IMR-90 (cell line): Measurements from ENCODE around the gene ZNF609. TPM values are rescaled to one million over a fixed set of nuclear protein-coding genes. Genes with fewer than 3 reads are reported as not detected.

ENCODE experiments used
- ATAC-seq: fragments of 200-7000 bp; cut with Tn5 transposase; 2 replicates; pipeline ENCODE4 v1.9.1; 2020; ENCODE audit warnings: low read depth, mild to moderate bottlenecking, moderate library complexity
- BruUV-seq: library from RNA; stranded (reverse); fragments of 400-500 nt; replicated peaks from 2 replicates; lab custom pipeline; 2021; lab: Mats Ljungman, UMichigan
- CTCF ChIA-PET: fragments of 300-600 bp; formaldehyde crosslinking; extraction: SDS; loops from one replicate; lab custom pipeline; 2021; ENCODE audit warnings: antibody characterized with exemption; lab: Yijun Ruan, JAX
- POLR2A ChIA-PET: fragments of 300-600 bp; sonication (Branson Sonifier 250); formaldehyde crosslinking; loops from one replicate; lab custom pipeline; 2022; ENCODE audit warnings: antibody characterized with exemption; ENCODE audit not compliant: unreplicated experiment; lab: Charles Lee
- DNase-seq: peaks from one replicate; pipeline ENCODE4 v3.0.0; 2013
- H2AFZ ChIP-seq: replicated peaks from 2 replicates; pipeline ENCODE3; 2013; ENCODE audit warnings: low read length, mild to moderate bottlenecking; ENCODE audit not compliant: poor library complexity
- H2AK5ac ChIP-seq: 2 replicates; pipeline ENCODE4 v1.6.1; 2013; ENCODE audit warnings: low read depth, low read length, inconsistent platforms
- H2AK9ac ChIP-seq: replicated peaks from 2 replicates; pipeline ENCODE3; 2013; ENCODE audit warnings: mild to moderate bottlenecking, low read depth, low read length, moderate library complexity; ENCODE audit not compliant: poor library complexity
- H2BK120ac ChIP-seq: 2 replicates; pipeline ENCODE4 v1.6.1; 2013; ENCODE audit warnings: low read depth, low read length, inconsistent platforms
- H2BK15ac ChIP-seq: 3 replicates; pipeline ENCODE4 v1.6.1; 2013; ENCODE audit warnings: low read depth, low read length, inconsistent platforms
- H2BK20ac ChIP-seq: 2 replicates; pipeline ENCODE4 v1.6.1; 2013; ENCODE audit warnings: low read depth, mild to moderate bottlenecking, inconsistent platforms, low read length, moderate library complexity
- H2BK5ac ChIP-seq: 2 replicates; pipeline ENCODE4 v1.6.1; 2013; ENCODE audit warnings: mild to moderate bottlenecking, low read depth, low read length, inconsistent platforms; ENCODE audit not compliant: poor library complexity, severe bottlenecking
- H3K14ac ChIP-seq: replicated peaks from 2 replicates; pipeline ENCODE4 v1.6.1; 2013; ENCODE audit warnings: low read depth, low read length, inconsistent platforms
- H3K18ac ChIP-seq: 2 replicates; pipeline ENCODE4 v1.6.1; 2013; ENCODE audit warnings: low read depth, low read length, control low read depth
- H3K23ac ChIP-seq: 2 replicates; pipeline ENCODE4 v1.6.1; 2013; ENCODE audit warnings: low read depth, low read length, inconsistent platforms
- H3K27ac ChIP-seq: 2 replicates; pipeline ENCODE4 v1.5.1; 2013; ENCODE audit warnings: mild to moderate bottlenecking, control low read depth, low read length; ENCODE audit not compliant: insufficient read depth
- H3K27me3 ChIP-seq: 2 replicates; pipeline ENCODE4 v1.6.1; 2013; ENCODE audit warnings: low read length; ENCODE audit not compliant: control insufficient read depth, insufficient read depth
- H3K36me3 ChIP-seq: 2 replicates; pipeline ENCODE4 v1.6.1; 2013; ENCODE audit warnings: low read length, mixed read lengths; ENCODE audit not compliant: control insufficient read depth, insufficient read depth
- H3K4ac ChIP-seq: 2 replicates; pipeline ENCODE4 v1.6.1; 2013; ENCODE audit warnings: low read depth, low read length, inconsistent platforms
- H3K4me1 ChIP-seq: 2 replicates; pipeline ENCODE4 v1.6.1; 2013; ENCODE audit warnings: low read length, mixed read lengths; ENCODE audit not compliant: control insufficient read depth, insufficient read depth
- H3K4me2 ChIP-seq: 2 replicates; pipeline ENCODE4 v1.6.1; 2013; ENCODE audit warnings: low read depth, mild to moderate bottlenecking, control low read depth, low read length, moderate library complexity
- H3K4me3 ChIP-seq: 2 replicates; pipeline ENCODE4 v1.5.1; 2013; ENCODE audit warnings: low read depth, mild to moderate bottlenecking, control low read depth, low read length, moderate library complexity; ENCODE audit not compliant: insufficient read depth
- H3K56ac ChIP-seq: 2 replicates; pipeline ENCODE4 v1.6.1; 2013; ENCODE audit warnings: low read length, inconsistent platforms; ENCODE audit not compliant: insufficient read depth; ENCODE audit errors: extremely low read depth
- H3K79me1 ChIP-seq, 2 experiments: 2 replicates each; pipeline ENCODE4 v1.6.1; 2013; ENCODE audit warnings: low read length in 2 of 2, inconsistent platforms in 1 of 2, low read depth in 1 of 2
- H3K9ac ChIP-seq: 2 replicates; pipeline ENCODE4 v1.6.1; 2013; ENCODE audit warnings: low read depth, low read length, control low read depth
- H3K9me1 ChIP-seq: 2 replicates; pipeline ENCODE4 v1.6.1; 2013; ENCODE audit warnings: low read length, inconsistent platforms; ENCODE audit not compliant: insufficient read depth
- H3K9me3 ChIP-seq: 2 replicates; pipeline ENCODE4 v1.6.1; 2013; ENCODE audit warnings: low read length; ENCODE audit not compliant: control insufficient read depth, insufficient read depth
- H4K20me1 ChIP-seq: 2 replicates; pipeline ENCODE4 v1.6.1; 2013; ENCODE audit warnings: low read length, inconsistent platforms; ENCODE audit not compliant: insufficient read depth
- H4K5ac ChIP-seq: 2 replicates; pipeline ENCODE4 v1.6.1; 2013; ENCODE audit warnings: mild to moderate bottlenecking, low read depth, low read length, control low read depth
- H4K8ac ChIP-seq, 2 experiments: 2 replicates each; pipeline ENCODE4 v1.6.1; 2013; ENCODE audit warnings: low read depth in 2 of 2, low read length in 2 of 2, control low read depth in 1 of 2, inconsistent platforms in 1 of 2
- H4K91ac ChIP-seq: 2 replicates; pipeline ENCODE4 v1.6.1; 2013; ENCODE audit warnings: low read depth, low read length, inconsistent platforms; ENCODE audit not compliant: insufficient read depth
- BHLHE40 ChIP-seq: fragments of 150-350 bp; IDR thresholded peaks from 2 replicates; pipeline ENCODE4 v1.6.1; 2016; ENCODE audit warnings: mild to moderate bottlenecking, low read depth, low read length
- CEBPB ChIP-seq: IDR thresholded peaks from 2 replicates; pipeline ENCODE4 v1.6.1; 2012; ENCODE audit warnings: low read depth, low read length, improper control_type of control experiment
- CHD1 ChIP-seq: IDR thresholded peaks from 2 replicates; pipeline ENCODE4 v1.6.1; 2012; ENCODE audit warnings: low read depth, low read length, improper control_type of control experiment
- CTCF ChIP-seq: conservative IDR thresholded peaks from 2 replicates; pipeline ENCODE4 v1.5.1; 2012; ENCODE audit warnings: mild to moderate bottlenecking, low read depth, low read length, improper control_type of control experiment
- FOS ChIP-seq: fragments of 150-350 bp; IDR thresholded peaks from 2 replicates; pipeline ENCODE4 v1.6.1; 2016; ENCODE audit warnings: low read depth, low read length
- MAFK ChIP-seq: IDR thresholded peaks from 2 replicates; pipeline ENCODE4 v1.6.1; 2012; ENCODE audit warnings: low read depth, low read length, improper control_type of control experiment
- MAZ ChIP-seq: IDR thresholded peaks from 2 replicates; pipeline ENCODE4 v1.6.1; 2012; ENCODE audit warnings: low read depth, mild to moderate bottlenecking, low read length, improper control_type of control experiment, moderate library complexity, borderline replicate concordance
- MXI1 ChIP-seq: IDR thresholded peaks from 2 replicates; pipeline ENCODE4 v1.6.1; 2012; ENCODE audit warnings: low read depth, mild to moderate bottlenecking, low read length, moderate library complexity, borderline replicate concordance
- NFE2L2 ChIP-seq: fragments of 150-350 bp; IDR thresholded peaks from 2 replicates; pipeline ENCODE4 v1.6.1; 2016; ENCODE audit warnings: low read depth, mild to moderate bottlenecking, low read length
- RAD21 ChIP-seq: IDR thresholded peaks from 2 replicates; pipeline ENCODE4 v1.6.1; 2012; ENCODE audit warnings: low read length, improper control_type of control experiment
- RCOR1 ChIP-seq: IDR thresholded peaks from 2 replicates; pipeline ENCODE4 v1.6.1; 2012; ENCODE audit warnings: mild to moderate bottlenecking, low read length, improper control_type of control experiment; ENCODE audit not compliant: insufficient replicate concordance
- WGBS, 2 experiments: methylation state at CpG; one replicate each; pipeline versions ENCODE4 v1.1.5 to v1.1.7; 2013; ENCODE audit warnings: missing lambda C conversion rate in 2 of 2; ENCODE audit not compliant: insufficient read length in 1 of 2; ENCODE audit errors: extremely low coverage in 2 of 2; 5-methylcytosine and 5-hydroxymethylcytosine counted together
- dilution Hi-C: fragments of 300-500 bp; cut with HindIII; formaldehyde crosslinking; loops from one replicate; pipeline ENCODE4 v1.14.3; 2018; ENCODE audit warnings: low sequenced_read_pairs; ENCODE audit not compliant: unreplicated experiment
- in situ Hi-C: fragments of 300-500 bp; cut with MboI; formaldehyde crosslinking; loops from 3 replicates; pipeline ENCODE4 v1.14.3; 2019; ENCODE audit warnings: low sequenced_read_pairs, inconsistent platforms, mixed read lengths
- intact Hi-C: fragments of 100-400 bp; cut with micrococcal nuclease; formaldehyde crosslinking; loops from 2 replicates; pipeline ENCODE4 v1.10.0; 2022
- polyA plus RNA-seq, 3 experiments: library from polyadenylated mRNA; depleted of rRNA; stranded (reverse); fragments of >200 nt; gene quantifications; 2 replicates each; pipeline ENCODE4 v1.2.3, GENCODE V29; 2012; ENCODE audit warnings: low replicate concordance in 1 of 3
- total RNA-seq: library from RNA; depleted of rRNA; stranded (reverse); fragments of >200 nt; gene quantifications from 2 replicates; pipeline ENCODE4 v1.2.3, GENCODE V29; 2012

ZNF609 gene
- total and polyA plus RNA-seq, 2 of the 4 experiments (the other 2 are of a cell fraction): 10.4 to 12.5 TPM

- Histone ChIP-seq H3K4me2 (no peak overlapping the region), H4K5ac (no peak overlapping the region), H4K20me1 (peaks cover 69% of the 10 kb centered on the region), H3K4me3 (no peak overlapping the region), H2BK20ac (no peak overlapping the region), H4K91ac (no peak overlapping the region), H3K36me3 (peaks cover 26% of the 10 kb centered on the region), H2BK15ac (no peak overlapping the region), H3K27ac (no peak overlapping the region), H2AK5ac (no peak overlapping the region), H2BK5ac (no peak overlapping the region), H4K8ac (no peak overlapping the region), H3K18ac (no peak overlapping the region), H3K9ac (no peak overlapping the region), H2BK120ac (no peak overlapping the region), H3K9me1 (peaks cover 19% of the 10 kb centered on the region), H3K56ac (no peak overlapping the region), H3K23ac (no peak overlapping the region), H3K79me1 (peaks cover 37 to 91% of the 10 kb centered on the region in 2 experiments), H3K27me3 (no peaks in the 10 kb centered on the region), H3K14ac (no peak overlapping the region), H3K4me1 (peaks cover 20% of the 10 kb centered on the region), H2AFZ (no peak overlapping the region), H2AK9ac (peak overlapping the region; percentile 15), H3K4ac (no peak overlapping the region), H3K9me3 (no peaks in the 10 kb centered on the region)
- in situ Hi-C loops: no loop called here
- ChIA-PET POLR2A (interaction anchor here (0.7 kb wide), 1 partner anchor 323 kb away, joined by 3 read pairs; no protein-coding TSS in a partner anchor), CTCF (interaction anchor here (0.7 kb wide), 1 partner anchor 21 kb away, joined by 3 read pairs; no protein-coding TSS in a partner anchor)
- no TSS peak for BruUV-seq
- WGBS, 2 experiments: no CpG with 5 or more reads among the region's 2 CpGs
- ATAC-seq (no peak), DNase-seq (no peak)
- dilution Hi-C loops: no loop called here
- intact Hi-C loops: no loop called here
- no peak for TF ChIP-seq NFE2L2
- TF ChIP-seq CTCF: no peak
- TF ChIP-seq CEBPB: no peak
- no peak for TF ChIP-seq RCOR1
- no peak for TF ChIP-seq FOS
- TF ChIP-seq BHLHE40: no peak
- TF ChIP-seq RAD21: no peak
- no peak for TF ChIP-seq CHD1
- TF ChIP-seq MXI1: no peak
- TF ChIP-seq MAFK: no peak
- no peak for TF ChIP-seq MAZ
These were observed 234.4 kb downstream of the ZNF609 start for GRCh38 chr15:64694816-64695215.
